Activated CD8-positive, alpha-beta memory T cell treated with anti-CD3 and anti-CD28 coated beads for 36 hours (primary cell): ENCODE results near the gene KIAA1143. TPM values are rescaled to one million over a fixed set of nuclear protein-coding genes. Genes with fewer than 3 reads are reported as not detected.

Experiments
- CTCF ChIA-PET: fragments of 350-600 bp; sonication (Branson Sonifier 250); formaldehyde crosslinking; loops from one replicate; lab custom pipeline; 2021; ENCODE audit warnings: antibody characterized with exemption; lab: Charles Lee
- POLR2A ChIA-PET: fragments of 350-600 bp; sonication (Branson Sonifier 250); formaldehyde crosslinking; loops from one replicate; lab custom pipeline; 2021; ENCODE audit warnings: antibody characterized with exemption; lab: Charles Lee
- total RNA-seq, 2 experiments: library from RNA; stranded (reverse); gene quantifications; one replicate each; pipeline ENCODE4 v1.2.3, GENCODE V29; 2021

The KIAA1143 gene
- total RNA-seq, result 10 to 100 TPM; 44.5 to 52.9 TPM

- POLR2A ChIA-PET, result interaction anchor here (1.0 to 2.3 kb wide), 2 partner anchors 32 to 137 kb away, joined by 3 to 12 read pairs; partner anchors contain the start of genes ZNF197 and ZNF501
- CTCF ChIA-PET, result interaction anchor here (1.0 to 1.7 kb wide), 2 partner anchors 32 to 34 kb away, joined by 3 to 6 read pairs; partner anchors contain the start of gene ZNF501
Measured at GRCh38 chr3:44761424-44762169, at the start of gene KIAA1143, which contains the start of gene KIF15. Gene KIAA1143 (minus strand): TSS chr3:44761619. CDS start chr3:44761602, 17 bp downstream. Gene KIF15 (plus strand): TSS chr3:44761794. CDS start chr3:44761866, 72 bp downstream.

GRCh38 chr3:44805960-44806359 is 44.5 kb upstream of the KIAA1143 start:
- ChIA-PET CTCF (no interaction called here), POLR2A (no interaction called here)

GRCh38 chr3:44803298-44803697 is 41.9 kb upstream of the KIAA1143 start:
- CTCF ChIA-PET, result no interaction called here
- POLR2A ChIA-PET, result no interaction called here

GRCh38 chr3:44802011-44802410 is 40.6 kb upstream of the KIAA1143 start:
- ChIA-PET POLR2A (no interaction called here), CTCF (interaction anchor here (0.8 kb wide), 1 partner anchor 10 kb away, joined by 3 read pairs; no protein-coding TSS in a partner anchor)

DNA sequence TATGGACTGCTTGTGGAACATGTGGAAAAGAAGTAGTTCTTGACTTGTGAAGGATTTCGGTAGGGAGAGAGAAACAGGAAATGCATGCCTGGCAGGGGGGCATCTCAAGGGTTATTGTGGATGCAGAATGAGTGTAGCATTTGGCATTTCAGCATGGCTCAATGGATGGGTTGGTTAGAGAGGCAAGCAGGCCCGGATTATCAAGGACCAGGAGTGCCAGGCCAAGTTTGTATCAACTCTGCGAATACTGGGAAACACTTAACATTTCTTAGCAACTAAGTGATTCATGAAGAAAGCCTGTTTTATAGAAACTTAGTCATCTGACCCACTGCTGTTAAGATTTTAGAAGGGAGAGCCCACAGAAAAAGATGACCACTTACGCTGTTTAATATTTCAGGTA is 33.8 kb upstream of the KIAA1143 start:
- POLR2A ChIA-PET, result no interaction called here
- CTCF ChIA-PET, result no interaction called here

DNA sequence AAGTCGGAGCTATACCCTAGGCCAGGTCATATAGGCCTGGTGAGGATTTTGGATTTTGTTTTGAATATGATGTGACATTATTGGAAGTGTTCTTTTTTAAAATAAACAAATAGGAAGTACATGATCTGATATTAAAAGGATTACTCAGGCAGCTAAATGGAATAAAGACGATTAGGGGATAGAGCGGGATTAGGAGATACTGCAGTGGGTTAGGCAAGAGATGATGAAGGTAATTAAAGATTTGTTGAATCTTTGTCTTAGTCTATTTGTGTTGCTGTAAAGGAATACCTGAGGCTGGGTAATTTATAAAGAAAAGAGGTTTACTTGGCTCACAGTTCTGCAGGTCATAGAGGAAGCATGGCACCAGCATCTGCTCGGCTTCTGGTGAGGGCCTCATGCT is 21.5 kb upstream of the KIAA1143 start:
- POLR2A ChIA-PET, result no interaction called here
- CTCF ChIA-PET, result no interaction called here

GRCh38 chr3:44772099-44772442 is 10.7 kb upstream of the KIAA1143 start:
- ChIA-PET CTCF (no interaction called here), POLR2A (no interaction called here)

- ChIA-PET POLR2A (no interaction called here), CTCF (no interaction called here)
Measured at GRCh38 chr3:44771424-44772098, 10.1 kb upstream of the KIAA1143 start.

DNA sequence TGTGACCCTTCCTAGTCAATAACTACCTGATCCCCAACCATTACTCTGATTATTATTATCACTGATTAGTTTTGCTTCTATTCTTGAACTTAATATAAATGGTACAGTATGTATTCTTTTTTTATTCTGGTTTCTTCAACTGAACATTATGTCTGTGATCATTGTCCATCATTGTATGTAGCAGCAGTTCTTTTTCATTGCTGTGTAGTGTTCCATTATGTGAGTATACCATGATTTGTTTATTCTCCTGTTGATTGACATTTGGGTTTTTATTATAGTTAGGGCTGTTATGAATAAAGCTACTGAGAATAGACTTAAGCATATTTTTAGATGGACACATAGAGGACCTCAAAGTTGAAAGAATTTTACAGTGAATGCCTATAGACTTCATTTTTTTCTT is 2.8 kb upstream of the KIAA1143 start:
- CTCF ChIA-PET, result no interaction called here
- POLR2A ChIA-PET, result no interaction called here

GRCh38 chr3:44762690-44763089 is 1.3 kb upstream of the KIAA1143 start:
- CTCF ChIA-PET, result no interaction called here
- POLR2A ChIA-PET, result interaction anchor here (0.6 to 2.3 kb wide), 3 partner anchors 32 to 1912 kb away, joined by 3 to 12 read pairs (median 7); partner anchors contain the start of gene ZNF501

- ChIA-PET POLR2A (interaction anchor here (2.3 kb wide), 1 partner anchor 33 kb away, joined by 12 read pairs; the partner anchor contains the start of gene ZNF501), CTCF (interaction anchor here (1.0 kb wide), 1 partner anchor 35 kb away, joined by 3 read pairs; no protein-coding TSS in a partner anchor)
Measured at GRCh38 chr3:44762170-44762677, 805 bp upstream of the KIAA1143 start.

- POLR2A ChIA-PET, result interaction anchor here (1.0 to 2.3 kb wide), 3 partner anchors 32 to 250 kb away, joined by 3 to 12 read pairs (median 3); partner anchors contain the start of genes ZNF197 and ZNF501
- CTCF ChIA-PET, result interaction anchor here (1.7 kb wide), 1 partner anchor 32 kb away, joined by 6 read pairs; the partner anchor contains the start of gene ZNF501
Measured at GRCh38 chr3:44761101-44761423, 357 bp downstream of the KIAA1143 start.

- POLR2A ChIA-PET, result no interaction called here
- CTCF ChIA-PET, result no interaction called here
Measured at GRCh38 chr3:44734646-44735168, 26.7 kb downstream of the KIAA1143 start.

DNA sequence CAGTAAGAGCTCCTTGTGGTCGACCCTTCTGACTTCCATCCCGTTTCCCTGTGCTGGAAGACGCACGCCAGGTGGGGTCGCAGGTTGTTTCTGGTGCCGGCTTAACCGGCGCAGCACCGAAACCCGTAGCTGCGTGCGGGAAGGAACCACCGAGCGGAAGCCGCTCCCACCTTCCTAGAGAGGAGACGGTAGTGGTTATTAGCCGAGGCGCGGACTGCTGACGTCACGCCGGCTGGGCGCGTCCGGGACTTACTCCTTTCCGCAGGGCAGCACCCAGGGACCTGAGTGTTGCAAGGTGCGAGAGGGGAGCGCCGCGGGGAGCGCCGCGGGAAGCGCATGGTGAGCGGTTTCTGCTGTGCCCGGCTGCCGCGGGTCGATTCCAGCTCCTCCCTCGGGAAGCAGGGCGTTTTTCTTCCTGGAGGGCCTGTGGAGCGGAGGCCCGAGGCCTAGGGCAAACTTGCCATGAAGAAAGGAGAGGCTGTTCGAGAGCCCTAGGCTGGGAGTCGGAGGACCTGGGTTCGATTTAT is 32.0 kb downstream of the KIAA1143 start, which contains the start of gene ZNF501:
Gene ZNF501, plus strand, starts transcription at position 252 of the 527 bp plus-strand sequence. CDS start 4,787 bp downstream, outside the sequence.
- POLR2A ChIA-PET, result interaction anchor here (1.8 kb wide), 1 partner anchor 32 kb away, joined by 12 read pairs; the partner anchor contains the start of genes KIAA1143 and KIF15
- CTCF ChIA-PET, result interaction anchor here (1.4 kb wide), 1 partner anchor 31 kb away, joined by 6 read pairs; the partner anchor contains the start of genes KIAA1143 and KIF15

GRCh38 chr3:44722103-44722401 is 39.4 kb downstream of the KIAA1143 start:
- POLR2A ChIA-PET, result no interaction called here
- CTCF ChIA-PET, result interaction anchor here (1.0 kb wide), 1 partner anchor 10 kb away, joined by 3 read pairs; no protein-coding TSS in a partner anchor

DNA sequence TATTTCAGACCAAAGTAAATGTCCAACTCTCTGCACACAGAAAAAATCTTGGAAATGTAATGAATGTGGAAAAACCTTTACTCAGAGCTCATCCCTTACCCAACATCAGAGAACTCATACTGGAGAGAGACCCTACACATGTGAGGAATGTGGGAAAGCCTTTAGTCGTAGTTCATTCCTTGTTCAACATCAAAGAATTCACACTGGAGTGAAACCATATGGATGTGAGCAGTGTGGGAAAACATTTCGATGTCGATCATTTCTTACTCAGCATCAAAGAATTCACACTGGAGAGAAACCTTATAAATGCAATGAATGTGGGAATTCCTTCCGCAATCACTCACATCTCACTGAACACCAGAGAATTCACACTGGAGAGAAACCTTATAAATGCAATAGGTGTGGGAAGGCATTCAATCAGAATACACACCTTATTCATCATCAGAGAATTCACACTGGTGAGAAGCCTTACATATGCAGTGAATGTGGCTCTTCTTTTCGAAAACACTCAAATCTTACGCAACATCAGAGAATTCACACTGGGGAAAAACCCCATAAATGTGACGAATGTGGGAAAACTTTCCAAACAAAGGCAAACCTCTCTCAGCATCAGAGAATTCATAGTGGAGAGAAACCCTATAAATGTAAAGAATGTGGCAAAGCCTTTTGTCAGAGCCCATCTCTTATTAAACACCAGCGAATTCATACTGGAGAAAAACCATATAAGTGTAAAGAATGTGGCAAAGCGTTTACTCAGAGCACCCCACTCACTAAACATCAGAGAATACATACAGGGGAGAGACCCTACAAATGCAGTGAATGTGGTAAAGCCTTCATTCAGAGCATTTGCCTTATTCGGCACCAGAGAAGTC is 40.0 kb downstream of the KIAA1143 start:
- CTCF ChIA-PET, result no interaction called here

GRCh38 chr3:44712455-44713075 is 48.9 kb downstream of the KIAA1143 start, which contains the start of gene ZNF502:
Gene ZNF502 (plus strand): TSS chr3:44712660. CDS start chr3:44720262, 7,602 bp downstream.
- ChIA-PET POLR2A (no interaction called here), CTCF (interaction anchor here (0.6 to 1.0 kb wide), 2 partner anchors 10 to 90 kb away, joined by 3 to 4 read pairs; no protein-coding TSS in a partner anchor)

More for the DNA sequence above, 40.0 kb downstream of the KIAA1143 start:
- POLR2A ChIA-PET, result no interaction called here
